ENCODE measurements around the gene DAGLA. TPM values are rescaled to one million over a fixed set of nuclear protein-coding genes. Genes with fewer than 3 reads are reported as not detected.
A peak's percentile ranks its signal among the peaks of the same experiment; 100 is the strongest.

Gene DAGLA
- total RNA-seq, 1 experiment from 2014 or later: 3.1 TPM

DNA sequence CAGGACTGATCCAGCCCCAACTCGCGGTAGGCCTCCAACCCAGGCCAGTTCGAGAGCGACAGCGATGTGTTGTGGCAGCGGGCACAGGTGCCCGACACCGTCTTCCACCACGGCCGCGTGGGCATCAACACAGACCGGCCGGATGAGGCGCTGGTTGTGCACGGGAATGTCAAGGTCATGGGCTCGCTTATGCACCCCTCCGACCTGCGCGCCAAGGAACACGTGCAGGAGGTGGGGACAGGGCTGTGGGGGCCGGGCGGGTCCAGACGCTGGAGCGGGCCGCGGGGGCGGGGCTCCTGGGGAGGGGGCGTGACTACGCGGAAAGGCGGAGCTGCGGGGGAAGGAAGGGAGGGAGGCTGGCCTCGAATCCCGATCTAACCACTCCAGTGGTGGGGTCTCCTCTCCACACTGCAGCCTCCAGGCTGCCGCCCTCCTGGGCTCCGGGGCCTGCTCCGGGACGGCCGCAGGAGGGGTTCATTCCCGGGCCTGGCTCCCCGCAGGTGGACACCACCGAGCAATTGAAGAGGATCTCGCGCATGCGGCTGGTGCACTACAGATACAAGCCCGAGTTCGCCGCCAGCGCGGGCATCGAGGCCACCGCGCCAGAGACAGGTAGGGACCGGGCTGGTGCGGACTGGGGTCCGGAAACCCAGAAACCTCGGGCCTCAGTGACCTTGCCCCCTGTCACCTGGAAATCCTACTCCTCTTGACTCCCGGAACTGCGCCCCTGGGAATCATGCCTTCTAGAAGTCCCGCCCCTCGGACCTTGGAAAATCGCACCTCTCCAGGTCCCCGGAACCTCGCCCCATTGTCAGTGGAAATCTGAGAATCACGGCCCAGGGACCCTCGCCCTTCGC, 97.3 kb downstream of the DAGLA start:
- DNase-seq (ENCODE audit: low spot score): peak; percentile 83
- H3K4me3 Mint-ChIP-seq: no peak overlapping the region
- peaks cover 10% of the 10 kb centered on the region for H3K4me1 Mint-ChIP-seq
- H3K36me3 Mint-ChIP-seq: no peaks in the 10 kb centered on the region; the same call in 1 of the 2 replicates
- no peak overlapping the region for H3K27ac Mint-ChIP-seq
- ChIA-PET CTCF (interaction anchor here (0.6 to 10.0 kb wide), 13 partner anchors 10 to 59 kb away, joined by 3 to 106 read pairs (median 5); partner anchors contain the start of genes FADS1 and MYRF), POLR2A (no interaction called here)
- TF ChIP-seq MAX (CRISPR knock-in tag; IDR thresholded peaks at IDR 0.05): peak; percentile 59; the same call in 1 of the 2 replicates
- TF ChIP-seq IRF2 (CRISPR knock-in tag; IDR thresholded peaks at IDR 0.05; ENCODE audit: borderline replicate concordance, low read depth): no peak
- TF ChIP-seq, protein P1, sequence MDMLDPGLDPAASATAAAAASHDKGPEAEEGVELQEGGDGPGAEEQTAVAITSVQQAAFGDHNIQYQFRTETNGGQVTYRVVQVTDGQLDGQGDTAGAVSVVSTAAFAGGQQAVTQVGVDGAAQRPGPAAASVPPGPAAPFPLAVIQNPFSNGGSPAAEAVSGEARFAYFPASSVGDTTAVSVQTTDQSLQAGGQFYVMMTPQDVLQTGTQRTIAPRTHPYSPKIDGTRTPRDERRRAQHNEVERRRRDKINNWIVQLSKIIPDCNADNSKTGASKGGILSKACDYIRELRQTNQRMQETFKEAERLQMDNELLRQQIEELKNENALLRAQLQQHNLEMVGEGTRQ (CRISPR knock-in tag; IDR thresholded peaks at IDR 0.05): peak; percentile 41; the same call in 1 of the 2 replicates
- no peak for TF ChIP-seq ATF2 (CRISPR knock-in tag; IDR thresholded peaks at IDR 0.05; ENCODE audit: borderline replicate concordance, low read depth)
- TF ChIP-seq ZNF532 (CRISPR knock-in tag; IDR thresholded peaks at IDR 0.05; ENCODE audit: borderline replicate concordance): no peak
- no peak for TF ChIP-seq ERG (CRISPR knock-in tag; IDR thresholded peaks at IDR 0.05)
- TF ChIP-seq ZNF138 (CRISPR knock-in tag; conservative IDR thresholded peaks at IDR 0.05): 0 out of 2 replicates have a peak, but pooled peaks have one; percentile 1
- TF ChIP-seq, protein P2, sequence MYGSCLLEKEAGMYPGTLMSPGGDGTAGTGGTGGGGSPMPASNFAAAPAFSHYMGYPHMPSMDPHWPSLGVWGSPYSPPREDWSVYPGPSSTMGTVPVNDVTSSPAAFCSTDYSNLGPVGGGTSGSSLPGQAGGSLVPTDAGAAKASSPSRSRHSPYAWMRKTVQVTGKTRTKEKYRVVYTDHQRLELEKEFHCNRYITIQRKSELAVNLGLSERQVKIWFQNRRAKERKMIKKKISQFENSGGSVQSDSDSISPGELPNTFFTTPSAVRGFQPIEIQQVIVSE (CRISPR knock-in tag; IDR thresholded peaks at IDR 0.05; ENCODE audit: borderline replicate concordance): no peak
- no peaks in the 10 kb centered on the region for H3K9me3 Mint-ChIP-seq
- peaks cover 7% of the 10 kb centered on the region; the same call in 1 of the 2 replicates for H3K27me3 Mint-ChIP-seq (ENCODE audit: low read depth)
- peak; percentile 71 for ATAC-seq

GRCh38 chr11:61778357-61778886, 98.2 kb downstream of the DAGLA start:
- TF ChIP-seq, protein P1 (CRISPR knock-in tag; IDR thresholded peaks at IDR 0.05): no peak
- TF ChIP-seq JUN (CRISPR knock-in tag; IDR thresholded peaks at IDR 0.05) (no peak), SMAD4 (CRISPR knock-in tag; IDR thresholded peaks at IDR 0.05) (no peak), ZNF317 (CRISPR knock-in tag; IDR thresholded peaks at IDR 0.05; ENCODE audit: borderline replicate concordance, low read depth) (no peak), ZBTB21 (CRISPR knock-in tag; IDR thresholded peaks at IDR 0.05; ENCODE audit: borderline replicate concordance) (no peak)
- TF ChIP-seq, protein P3, sequence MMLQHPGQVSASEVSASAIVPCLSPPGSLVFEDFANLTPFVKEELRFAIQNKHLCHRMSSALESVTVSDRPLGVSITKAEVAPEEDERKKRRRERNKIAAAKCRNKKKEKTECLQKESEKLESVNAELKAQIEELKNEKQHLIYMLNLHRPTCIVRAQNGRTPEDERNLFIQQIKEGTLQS (CRISPR knock-in tag; conservative IDR thresholded peaks at IDR 0.05): no peak
- H3K4me3 Mint-ChIP-seq: no peak overlapping the region
- POLR2A ChIA-PET: no interaction called here
- H3K27ac Mint-ChIP-seq: no peak overlapping the region
- DNase-seq (ENCODE audit: low spot score) (no peak), ATAC-seq (no peak)
- H3K36me3 Mint-ChIP-seq: no peaks in the 10 kb centered on the region; the same call in 1 of the 2 replicates
- H3K27me3 Mint-ChIP-seq (ENCODE audit: low read depth): peaks cover 7% of the 10 kb centered on the region; the same call in 1 of the 2 replicates
- H3K9me3 Mint-ChIP-seq: no peaks in the 10 kb centered on the region
- CTCF ChIA-PET: interaction anchor here (0.6 to 10.0 kb wide), 4 partner anchors 9 to 29 kb away, joined by 3 to 106 read pairs (median 26); no protein-coding TSS in a partner anchor
- H3K4me1 Mint-ChIP-seq: peaks cover 10% of the 10 kb centered on the region

Measured in WTC11 (cell line).